Measurements from ENCODE around the gene NXF1. TPM values are rescaled to one million over a fixed set of nuclear protein-coding genes. Genes with fewer than 3 reads are reported as not detected.

The NXF1 gene
- total and polyA plus RNA-seq, 2 of the 13 experiments (the other 11 are each of a cell fraction or from before 2014, with no cell fraction given) = 30.4 to 30.9 TPM

DNA sequence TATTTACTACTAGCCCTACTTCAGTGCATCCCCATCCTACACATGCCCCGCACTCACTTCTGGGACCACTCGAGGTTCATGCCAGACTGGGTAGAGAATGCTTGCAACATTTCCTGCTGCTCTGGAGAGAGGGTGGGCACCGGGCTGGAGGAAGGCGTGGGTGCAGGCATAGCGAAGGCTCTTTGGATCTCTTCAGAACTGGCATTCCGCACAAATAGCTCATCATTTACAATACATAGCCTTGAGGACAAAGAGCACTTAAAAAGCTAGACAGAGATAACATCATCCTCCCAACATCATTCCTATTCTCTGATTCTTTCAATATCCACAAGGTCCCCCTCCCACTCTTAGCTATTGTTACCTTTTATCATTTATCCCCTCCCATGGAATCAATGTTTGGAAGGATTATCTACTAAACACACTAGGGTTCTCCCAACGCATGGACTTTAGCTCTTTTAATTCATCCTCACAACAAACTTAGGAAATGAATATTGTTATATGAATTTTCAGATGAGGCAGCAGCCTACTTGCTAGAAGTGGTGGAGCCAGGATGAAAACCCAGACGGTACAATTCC is 11.0 kb downstream of the NXF1 start:
- Histone ChIP-seq H3K4me3 (replicated peaks in 1 of 3; ENCODE audit: insufficient read depth in 1 of 3, low read depth in 2 of 3, low read length in 3 of 3) (no peak overlapping the region), H3K36me3 (replicated peaks in 1 of 2; ENCODE audit: control insufficient read depth in 1 of 2, insufficient read depth in 2 of 2, low read length in 2 of 2) (peaks cover 31 to 66% of the 10 kb centered on the region in 2 experiments), H3K9ac (ENCODE audit: insufficient read depth, low read depth, low read length) (no peak overlapping the region), H3K4me2 (ENCODE audit: low read depth, low read length) (no peak overlapping the region), H3K27ac (ENCODE audit: extremely low read length, insufficient read depth, low read length) (no peak overlapping the region), H3K27me3 (ENCODE audit: control insufficient read depth in 1 of 2, insufficient read depth in 2 of 2, low read length in 2 of 2) (no peaks in the 10 kb centered on the region), H3K9me3 (ENCODE audit: low read length) (no peaks in the 10 kb centered on the region), H2AFZ (ENCODE audit: low read length) (no peak overlapping the region), H3K79me2 (ENCODE audit: insufficient read depth, low read length) (peaks cover 23% of the 10 kb centered on the region), H4K20me1 (ENCODE audit: insufficient read depth, low read length) (no peaks in the 10 kb centered on the region), H3K4me1 (ENCODE audit: insufficient read depth, low read length) (peaks cover 29% of the 10 kb centered on the region)
- no TSS peak for BruUV-seq (replicated peaks)
- in situ Hi-C loops (cut with HindIII; ENCODE audit: extremely low pct_ligation_motif_present, low pct_unique_long_range_greater_than_20kb) = no loop called here
- intact Hi-C loops (cut with micrococcal nuclease; ENCODE audit: unreplicated experiment) = no loop called here
- POLR2A ChIA-PET = interaction anchor here (1.0 to 2.2 kb wide), 3 partner anchors 11 to 47 kb away, joined by 7 to 12 read pairs (median 11); partner anchors contain the start of genes NXF1 and STX5
- TF ChIP-seq NR2F2 (IDR thresholded peaks at IDR 0.05; ENCODE audit: borderline replicate concordance, low read depth) (no peak), HOXD1 (CRISPR knock-in tag; IDR thresholded peaks at IDR 0.05) (no peak), ZNF644 (CRISPR knock-in tag; IDR thresholded peaks at IDR 0.05; ENCODE audit: low read depth) (no peak), FOXA3 (CRISPR knock-in tag; IDR thresholded peaks at IDR 0.05) (no peak), ZNF678 (CRISPR knock-in tag; IDR thresholded peaks at IDR 0.05) (no peak), ATAD3A (CRISPR knock-in tag; IDR thresholded peaks at IDR 0.05) (no peak), ZSCAN29 (CRISPR knock-in tag; conservative IDR thresholded peaks at IDR 0.05) (no peak), KDM2A (CRISPR knock-in tag; IDR thresholded peaks at IDR 0.05; ENCODE audit: borderline replicate concordance, low read depth) (no peak), RARG (CRISPR knock-in tag; IDR thresholded peaks at IDR 0.05; ENCODE audit: low read depth) (no peak), HNRNPH1 (optimal IDR thresholded peaks at IDR 0.05; ENCODE audit: low read depth, low read length) (no peak), MBNL3 (CRISPR knock-in tag; conservative IDR thresholded peaks at IDR 0.05) (no peak)
- TF ChIP-seq, protein P1, sequence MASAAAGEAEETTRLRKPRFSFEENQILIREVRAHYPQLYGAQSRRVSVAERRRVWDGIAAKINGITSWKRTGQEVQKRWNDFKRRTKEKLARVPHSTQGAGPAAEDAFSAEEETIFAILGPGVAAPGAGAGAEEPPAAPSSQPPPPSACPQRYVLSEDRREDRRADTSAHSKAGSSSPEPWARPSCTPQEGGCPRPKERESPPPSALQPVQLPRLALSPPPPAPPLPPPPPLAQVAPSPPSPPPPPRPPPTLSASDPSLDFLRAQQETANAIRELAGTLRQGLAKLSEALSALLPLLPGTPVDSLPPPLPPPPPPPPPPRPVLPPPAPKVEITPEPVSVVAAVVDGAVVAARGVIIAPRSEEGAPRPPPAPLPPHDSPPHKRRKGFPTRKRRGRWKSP (CRISPR knock-in tag; IDR thresholded peaks at IDR 0.05) = no peak
- TF ChIP-seq, protein P2, sequence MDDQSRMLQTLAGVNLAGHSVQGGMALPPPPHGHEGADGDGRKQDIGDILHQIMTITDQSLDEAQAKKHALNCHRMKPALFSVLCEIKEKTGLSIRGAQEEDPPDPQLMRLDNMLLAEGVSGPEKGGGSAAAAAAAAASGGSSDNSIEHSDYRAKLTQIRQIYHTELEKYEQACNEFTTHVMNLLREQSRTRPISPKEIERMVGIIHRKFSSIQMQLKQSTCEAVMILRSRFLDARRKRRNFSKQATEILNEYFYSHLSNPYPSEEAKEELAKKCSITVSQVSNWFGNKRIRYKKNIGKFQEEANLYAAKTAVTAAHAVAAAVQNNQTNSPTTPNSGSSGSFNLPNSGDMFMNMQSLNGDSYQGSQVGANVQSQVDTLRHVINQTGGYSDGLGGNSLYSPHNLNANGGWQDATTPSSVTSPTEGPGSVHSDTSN (CRISPR knock-in tag; IDR thresholded peaks at IDR 0.05; ENCODE audit: borderline replicate concordance) = no peak
- CTCF ChIA-PET (ENCODE audit: low intra/inter-chr PET ratio, low total read pairs) = no interaction called here
- no peak for ATAC-seq
- 96% methylated on average over 8 of the region's 8 CpGs for WGBS (ENCODE audit: low lambda C conversion rate)
- no peak for DNase-seq (ENCODE audit: low spot score)
- FAIRE-seq = no peak
